AG04450 (cell line): ENCODE results near the gene SUPT20H. TPM values are rescaled to one million over a fixed set of nuclear protein-coding genes. Genes with fewer than 3 reads are reported as not detected.

ENCODE experiments used
- CTCF ChIA-PET: fragments of 300-600, 350-600 bp; formaldehyde crosslinking; extraction: SDS; loops from one replicate; lab custom pipeline; 2022; ENCODE audit warnings: antibody characterized with exemption, inconsistent platforms; lab: Charles Lee
- POLR2A ChIA-PET: fragments of 350-600 bp; formaldehyde crosslinking; extraction: SDS; loops from one replicate; lab custom pipeline; 2021; ENCODE audit warnings: antibody characterized with exemption, inconsistent platforms; lab: Yijun Ruan, JAX
- DNase-seq: peaks from one replicate; pipeline ENCODE4 v3.0.0-alpha.2; 2011; ENCODE audit warnings: low read depth, low spot score
- H3K27ac ChIP-seq: one replicate; pipeline ENCODE4 v1.5.1; 2012; ENCODE audit warnings: low read depth, low read length, control low read depth
- H3K27me3 ChIP-seq: one replicate; pipeline ENCODE4 v1.6.0; 2012; ENCODE audit warnings: low read length; ENCODE audit not compliant: control insufficient read depth, insufficient read depth
- H3K4me3 ChIP-seq: 2 replicates; pipeline ENCODE4 v1.5.1; 2011; ENCODE audit warnings: mild to moderate bottlenecking, low read depth, low read length, control low read depth
- H3K9me3 ChIP-seq: 2 replicates; pipeline ENCODE4 v1.5.1; 2012; ENCODE audit warnings: low read length; ENCODE audit not compliant: control insufficient read depth, insufficient read depth
- polyA plus RNA-seq: library from polyadenylated mRNA; depleted of rRNA; stranded (reverse); fragments of >200 nt; gene quantifications from 2 replicates; pipeline ENCODE4 v1.2.3, GENCODE V29; 2011
- TF ChIP-seq, protein P1 (sequence below): IDR thresholded peaks from 2 replicates; pipeline ENCODE4 v1.5.1; 2011; ENCODE audit warnings: low read depth, low read length, control low read depth, inconsistent platforms

SUPT20H gene
- polyA plus RNA-seq, 1 experiment = 80.6 TPM

DNA sequence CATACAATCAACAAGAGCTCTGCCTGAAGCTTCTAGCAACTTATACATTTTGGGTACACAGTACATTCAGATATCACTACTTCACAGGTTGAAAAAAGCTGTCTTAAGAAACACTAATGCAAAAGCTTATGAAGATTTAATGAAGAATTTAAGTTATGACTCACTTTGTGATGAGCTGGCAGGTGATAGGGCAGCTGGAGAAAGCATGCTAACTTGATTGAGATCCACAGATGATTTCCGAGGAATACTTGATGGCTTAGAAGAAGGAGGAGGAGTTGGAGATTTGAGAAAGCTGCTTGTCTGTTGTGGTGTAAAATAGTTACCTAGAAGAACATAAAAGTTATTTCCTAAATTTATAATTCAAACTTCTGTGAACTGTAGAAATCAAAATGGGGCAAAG, 35.6 kb downstream of the SUPT20H start:
- Histone ChIP-seq H3K27me3 (no peaks in the 10 kb centered on the region), H3K4me3 (no peak overlapping the region), H3K9me3 (no peaks in the 10 kb centered on the region), H3K27ac (no peak overlapping the region)
- TF ChIP-seq, protein P1, sequence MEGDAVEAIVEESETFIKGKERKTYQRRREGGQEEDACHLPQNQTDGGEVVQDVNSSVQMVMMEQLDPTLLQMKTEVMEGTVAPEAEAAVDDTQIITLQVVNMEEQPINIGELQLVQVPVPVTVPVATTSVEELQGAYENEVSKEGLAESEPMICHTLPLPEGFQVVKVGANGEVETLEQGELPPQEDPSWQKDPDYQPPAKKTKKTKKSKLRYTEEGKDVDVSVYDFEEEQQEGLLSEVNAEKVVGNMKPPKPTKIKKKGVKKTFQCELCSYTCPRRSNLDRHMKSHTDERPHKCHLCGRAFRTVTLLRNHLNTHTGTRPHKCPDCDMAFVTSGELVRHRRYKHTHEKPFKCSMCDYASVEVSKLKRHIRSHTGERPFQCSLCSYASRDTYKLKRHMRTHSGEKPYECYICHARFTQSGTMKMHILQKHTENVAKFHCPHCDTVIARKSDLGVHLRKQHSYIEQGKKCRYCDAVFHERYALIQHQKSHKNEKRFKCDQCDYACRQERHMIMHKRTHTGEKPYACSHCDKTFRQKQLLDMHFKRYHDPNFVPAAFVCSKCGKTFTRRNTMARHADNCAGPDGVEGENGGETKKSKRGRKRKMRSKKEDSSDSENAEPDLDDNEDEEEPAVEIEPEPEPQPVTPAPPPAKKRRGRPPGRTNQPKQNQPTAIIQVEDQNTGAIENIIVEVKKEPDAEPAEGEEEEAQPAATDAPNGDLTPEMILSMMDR = no peak
- ChIA-PET POLR2A (no interaction called here), CTCF (interaction anchor here (0.6 to 1.2 kb wide), 2 partner anchors 16 to 42 kb away, joined by 3 read pairs; no protein-coding TSS in a partner anchor)
- no peak for DNase-seq

- ChIA-PET CTCF (no interaction called here), POLR2A (no interaction called here)
- Histone ChIP-seq H3K9me3 (no peaks in the 10 kb centered on the region), H3K4me3 (no peak overlapping the region), H3K27me3 (no peaks in the 10 kb centered on the region), H3K27ac (no peak overlapping the region)
- TF ChIP-seq, protein P1 = no peak
- DNase-seq = peak; percentile 6
These were observed 44.9 kb downstream of the SUPT20H start for GRCh38 chr13:37014609-37015008.

GRCh38 chr13:37011788-37012187, 47.7 kb downstream of the SUPT20H start:
- TF ChIP-seq, protein P1 = no peak
- H3K27ac ChIP-seq = no peak overlapping the region
- H3K4me3 ChIP-seq = no peak overlapping the region
- H3K27me3 ChIP-seq = no peaks in the 10 kb centered on the region
- no peaks in the 10 kb centered on the region for H3K9me3 ChIP-seq
- POLR2A ChIA-PET = interaction anchor here (2.0 kb wide), 1 partner anchor 11 kb away, joined by 5 read pairs; the partner anchor contains the start of gene EXOSC8
- CTCF ChIA-PET = interaction anchor here (0.9 to 1.7 kb wide), 3 partner anchors 10 to 13 kb away, joined by 3 to 8 read pairs (median 3); partner anchors contain the start of genes ALG5 and EXOSC8
- DNase-seq = no peak

DNA sequence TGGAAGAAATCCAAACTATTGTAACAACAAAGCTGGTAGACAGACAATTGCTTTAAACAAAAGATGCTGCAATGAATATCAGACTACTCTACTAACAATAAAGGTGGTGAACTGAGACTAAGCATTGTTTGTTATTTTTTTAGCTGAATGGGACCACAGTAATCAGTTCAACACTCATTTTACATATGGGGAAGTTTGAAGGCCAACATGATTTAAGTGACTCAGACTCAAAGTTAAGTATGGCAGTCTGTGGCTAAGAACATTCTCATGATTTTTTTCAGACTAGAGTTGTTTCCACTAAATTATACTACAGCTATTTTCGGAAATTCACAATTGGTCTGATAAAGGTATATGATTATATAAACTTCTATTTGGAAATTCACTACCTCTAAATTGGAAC, 48.5 kb downstream of the SUPT20H start:
- Histone ChIP-seq H3K27me3 (no peaks in the 10 kb centered on the region), H3K9me3 (no peaks in the 10 kb centered on the region), H3K27ac (no peak overlapping the region), H3K4me3 (no peak overlapping the region)
- TF ChIP-seq, protein P1 = no peak
- ChIA-PET POLR2A (interaction anchor here (2.0 kb wide), 1 partner anchor 11 kb away, joined by 5 read pairs; the partner anchor contains the start of gene EXOSC8), CTCF (no interaction called here)
- DNase-seq = no peak

DNA sequence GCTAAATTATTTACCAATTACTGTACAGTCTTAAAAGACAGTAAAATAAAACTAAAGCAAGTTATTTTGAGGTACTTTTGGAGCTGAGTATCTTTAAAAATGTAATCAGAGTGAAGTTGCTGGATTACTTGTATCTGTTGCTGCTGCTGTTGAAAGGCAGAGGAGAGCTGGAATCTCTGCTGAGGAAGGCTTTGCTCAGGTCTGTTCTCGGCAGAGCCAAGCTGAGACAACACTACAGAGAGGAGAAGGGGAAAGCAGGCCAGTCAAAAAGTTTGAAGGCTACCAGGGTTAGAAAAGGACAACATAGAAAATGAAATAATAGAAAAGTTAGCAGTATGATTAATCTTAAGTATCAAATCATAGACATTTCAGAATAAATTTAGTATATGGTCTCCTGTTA, 49.1 kb downstream of the SUPT20H start:
- CTCF ChIA-PET = no interaction called here
- POLR2A ChIA-PET = interaction anchor here (2.0 kb wide), 1 partner anchor 10 kb away, joined by 5 read pairs; the partner anchor contains the start of gene EXOSC8
- no peak overlapping the region for H3K27ac ChIP-seq

More for the DNA sequence above, 49.1 kb downstream of the SUPT20H start:
- H3K27me3 ChIP-seq = no peaks in the 10 kb centered on the region
- H3K9me3 ChIP-seq = no peaks in the 10 kb centered on the region
- no peak for DNase-seq
- no peak overlapping the region for H3K4me3 ChIP-seq
- TF ChIP-seq, protein P1 = no peak
